T-helper 2 cell (primary cell): ENCODE results near the gene C1orf185.
"Not testable (repeated sequence)": the region's sequence is repeated elsewhere in the genome, so short reads cannot be mapped to it uniquely, and the experiment has no call there.

Experiments used
- DNase-seq, 5 experiments: peaks; one replicate each; pipeline versions ENCODE4 v3.0.0 to v3.0.0-alpha.2; 2012 to 2022

Gene C1orf185

GRCh38 chr1:51139474-51139873, 37.4 kb downstream of the C1orf185 start:
- DNase-seq = no peak

GRCh38 chr1:51147394-51147793, 45.4 kb downstream of the C1orf185 start:
- DNase-seq = no peak

GRCh38 chr1:51154776-51155175, 52.7 kb downstream of the C1orf185 start:
- no peak for DNase-seq

GRCh38 chr1:51156752-51157151, 54.7 kb downstream of the C1orf185 start:
- no peak for DNase-seq

GRCh38 chr1:51157395-51157794, 55.4 kb downstream of the C1orf185 start:
- no peak for DNase-seq

- no peak for DNase-seq
Measured at GRCh38 chr1:51158263-51158662, 56.2 kb downstream of the C1orf185 start.

GRCh38 chr1:51162560-51162959, 60.5 kb downstream of the C1orf185 start:
- DNase-seq = not testable (repeated sequence)

GRCh38 chr1:51165540-51165939, 63.5 kb downstream of the C1orf185 start:
- DNase-seq = no peak

GRCh38 chr1:51168266-51168845, 66.3 kb downstream of the C1orf185 start:
- peak in 1 of 5 experiments; percentile 54 for DNase-seq

GRCh38 chr1:51168936-51169335, 66.9 kb downstream of the C1orf185 start:
- no peak for DNase-seq

GRCh38 chr1:51170342-51170741, 68.3 kb downstream of the C1orf185 start:
- DNase-seq = no peak

GRCh38 chr1:51172811-51173210, 70.8 kb downstream of the C1orf185 start:
- no peak for DNase-seq

GRCh38 chr1:51175278-51175677, 73.2 kb downstream of the C1orf185 start:
- DNase-seq = no peak

GRCh38 chr1:51177988-51178387, 76.0 kb downstream of the C1orf185 start:
- DNase-seq = not testable (repeated sequence)

- no peak for DNase-seq
Measured at GRCh38 chr1:51188230-51188629, 86.2 kb downstream of the C1orf185 start.

GRCh38 chr1:51189421-51190073, 87.5 kb downstream of the C1orf185 start:
- DNase-seq = peak in 3 of 5 experiments; percentile 5 to 72 (median 17)

GRCh38 chr1:51190961-51191360, 88.9 kb downstream of the C1orf185 start:
- DNase-seq = no peak

- DNase-seq = peak in 4 of 5 experiments; percentile 2 to 73 (median 24)
Measured at GRCh38 chr1:51192213-51192843, 90.3 kb downstream of the C1orf185 start.

- DNase-seq = peak in 1 of 5 experiments; percentile 24
Measured at GRCh38 chr1:51193564-51193963, 91.5 kb downstream of the C1orf185 start.
